ENCODE measurements around the gene XPC. TPM values are rescaled to one million over a fixed set of nuclear protein-coding genes. Genes with fewer than 3 reads are reported as not detected.

Gene XPC
- total RNA-seq, 3 donors from 2014 or later: 22.4 to 30.6 (median 26.9) TPM

GRCh38 chr3:14154276-14154675 lies 24.1 kb downstream of the XPC start:
- no peak for ATAC-seq
- intact Hi-C loops (cut with DNase I, micrococcal nuclease): no loop called here
- no peak for DNase-seq
- Histone ChIP-seq H3K4me1 (ENCODE audit: low read depth) (no peaks in the 10 kb centered on the region), H3K36me3 (ENCODE audit: low read depth) (peaks cover 11% of the 10 kb centered on the region), H3K4me3 (no peak overlapping the region), H3K9me3 (no peaks in the 10 kb centered on the region)
- TF ChIP-seq CTCF (IDR thresholded peaks at IDR 0.05): no peak

GRCh38 chr3:14153663-14154062 lies 24.7 kb downstream of the XPC start:
- ATAC-seq (no peak), DNase-seq (no peak)
- Histone ChIP-seq H3K4me3 (no peak overlapping the region), H3K36me3 (ENCODE audit: low read depth) (peaks cover 8% of the 10 kb centered on the region), H3K4me1 (ENCODE audit: low read depth) (no peaks in the 10 kb centered on the region), H3K9me3 (no peaks in the 10 kb centered on the region)
- intact Hi-C loops (cut with DNase I, micrococcal nuclease): no loop called here
- TF ChIP-seq CTCF (IDR thresholded peaks at IDR 0.05): no peak

- DNase-seq: no peak
- no peaks in the 10 kb centered on the region for H3K4me1 ChIP-seq (ENCODE audit: low read depth)
- H3K36me3 ChIP-seq (ENCODE audit: low read depth): peaks cover 1% of the 10 kb centered on the region
- intact Hi-C loops (cut with DNase I, micrococcal nuclease): no loop called here
- no peak for TF ChIP-seq CTCF (IDR thresholded peaks at IDR 0.05)
- no peak for ATAC-seq
- no peaks in the 10 kb centered on the region for H3K9me3 ChIP-seq
- no peak overlapping the region for H3K4me3 ChIP-seq
Measured at GRCh38 chr3:14152963-14153355, 25.4 kb downstream of the XPC start.

GRCh38 chr3:14152233-14152962 lies 26.0 kb downstream of the XPC start:
- DNase-seq (no peak), ATAC-seq (peak; percentile 59)
- H3K36me3 ChIP-seq (ENCODE audit: low read depth): no peaks in the 10 kb centered on the region
- H3K4me1 ChIP-seq (ENCODE audit: low read depth): no peaks in the 10 kb centered on the region
- H3K4me3 ChIP-seq: no peak overlapping the region
- intact Hi-C loops (cut with DNase I, micrococcal nuclease): no loop called here
- no peaks in the 10 kb centered on the region for H3K9me3 ChIP-seq
- no peak for TF ChIP-seq CTCF (IDR thresholded peaks at IDR 0.05)

GRCh38 chr3:14151471-14152083 lies 26.8 kb downstream of the XPC start:
- no peaks in the 10 kb centered on the region for H3K36me3 ChIP-seq (ENCODE audit: low read depth)
- ATAC-seq (no peak), DNase-seq (no peak)
- H3K9me3 ChIP-seq: no peaks in the 10 kb centered on the region
- no peak for TF ChIP-seq CTCF (IDR thresholded peaks at IDR 0.05)
- H3K4me1 ChIP-seq (ENCODE audit: low read depth): no peaks in the 10 kb centered on the region
- no peak overlapping the region for H3K4me3 ChIP-seq
- intact Hi-C loops (cut with DNase I, micrococcal nuclease): no loop called here

Measured in mucosa of descending colon (tissue), 3 donors.